Parathyroid adenoma (tissue), 2 donors: ENCODE measurements around the gene ZNF506.
"Not testable (repeated sequence)": the region's sequence is repeated elsewhere in the genome, so short reads cannot be mapped to it uniquely, and the experiment has no call there.

Experiments
- H2AFZ ChIP-seq: fragments of 300-600 bp; sonication (generic); one replicate; pipeline ENCODE4 v1.7.0; 2017; ENCODE audit warnings: antibody characterized with exemption, mild to moderate bottlenecking
- H3K27ac ChIP-seq: fragments of 300-600 bp; sonication (generic); one replicate; pipeline ENCODE4 v1.7.0; 2017
- H3K27me3 ChIP-seq: fragments of 300-600 bp; sonication (generic); one replicate; pipeline ENCODE4 v1.7.0; 2017; ENCODE audit warnings: low read length; ENCODE audit not compliant: control insufficient read depth, insufficient read depth
- H3K36me3 ChIP-seq: fragments of 300-600 bp; sonication (generic); one replicate; pipeline ENCODE4 v1.7.0; 2017; ENCODE audit warnings: low read length; ENCODE audit not compliant: control insufficient read depth, insufficient read depth
- H3K4me1 ChIP-seq: fragments of 300-600 bp; sonication (generic); one replicate; pipeline ENCODE4 v1.7.0; 2017; ENCODE audit warnings: control low read depth
- H3K4me2 ChIP-seq: fragments of 300-600 bp; sonication (generic); one replicate; pipeline ENCODE4 v1.7.0; 2017; ENCODE audit warnings: low read length
- H3K4me3 ChIP-seq: fragments of 300-600 bp; sonication (generic); one replicate; pipeline ENCODE4 v1.7.0; 2017; ENCODE audit warnings: low read depth, low read length
- H3K79me2 ChIP-seq: fragments of 300-600 bp; sonication (generic); one replicate; pipeline ENCODE4 v1.7.0; 2017; ENCODE audit warnings: control low read depth
- H3K9ac ChIP-seq: fragments of 300-600 bp; sonication (generic); one replicate; pipeline ENCODE4 v1.7.0; 2017; ENCODE audit warnings: mild to moderate bottlenecking
- H3K9me3 ChIP-seq: fragments of 300-600 bp; sonication (generic); one replicate; pipeline ENCODE4 v1.7.0; 2017; ENCODE audit warnings: low read length; ENCODE audit not compliant: control insufficient read depth
- TF ChIP-seq, protein P1 (sequence below): fragments of 300-600 bp; sonication (generic); IDR thresholded peaks from one replicate; pipeline ENCODE4 v1.7.0; 2017; ENCODE audit warnings: antibody characterized with exemption, mild to moderate bottlenecking
- donor health status: primary hyperparathyroidism.

The ZNF506 gene

GRCh38 chr19:19775891-19776205 is 45.7 kb downstream of the ZNF506 start:
- Histone ChIP-seq H3K9ac (peak overlapping the region; percentile 32), H2AFZ (peak overlapping the region; percentile 77), H3K27ac (peak overlapping the region; percentile 65), H3K4me3 (peak overlapping the region; percentile 88), H3K36me3 (no peaks in the 10 kb centered on the region), H3K27me3 (no peaks in the 10 kb centered on the region), H3K79me2 (peaks cover 3% of the 10 kb centered on the region), H3K4me2 (peak overlapping the region; percentile 75), H3K4me1 (no peaks in the 10 kb centered on the region), H3K9me3 (no peaks in the 10 kb centered on the region)
- TF ChIP-seq, protein P1, sequence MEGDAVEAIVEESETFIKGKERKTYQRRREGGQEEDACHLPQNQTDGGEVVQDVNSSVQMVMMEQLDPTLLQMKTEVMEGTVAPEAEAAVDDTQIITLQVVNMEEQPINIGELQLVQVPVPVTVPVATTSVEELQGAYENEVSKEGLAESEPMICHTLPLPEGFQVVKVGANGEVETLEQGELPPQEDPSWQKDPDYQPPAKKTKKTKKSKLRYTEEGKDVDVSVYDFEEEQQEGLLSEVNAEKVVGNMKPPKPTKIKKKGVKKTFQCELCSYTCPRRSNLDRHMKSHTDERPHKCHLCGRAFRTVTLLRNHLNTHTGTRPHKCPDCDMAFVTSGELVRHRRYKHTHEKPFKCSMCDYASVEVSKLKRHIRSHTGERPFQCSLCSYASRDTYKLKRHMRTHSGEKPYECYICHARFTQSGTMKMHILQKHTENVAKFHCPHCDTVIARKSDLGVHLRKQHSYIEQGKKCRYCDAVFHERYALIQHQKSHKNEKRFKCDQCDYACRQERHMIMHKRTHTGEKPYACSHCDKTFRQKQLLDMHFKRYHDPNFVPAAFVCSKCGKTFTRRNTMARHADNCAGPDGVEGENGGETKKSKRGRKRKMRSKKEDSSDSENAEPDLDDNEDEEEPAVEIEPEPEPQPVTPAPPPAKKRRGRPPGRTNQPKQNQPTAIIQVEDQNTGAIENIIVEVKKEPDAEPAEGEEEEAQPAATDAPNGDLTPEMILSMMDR, result no peak

DNA sequence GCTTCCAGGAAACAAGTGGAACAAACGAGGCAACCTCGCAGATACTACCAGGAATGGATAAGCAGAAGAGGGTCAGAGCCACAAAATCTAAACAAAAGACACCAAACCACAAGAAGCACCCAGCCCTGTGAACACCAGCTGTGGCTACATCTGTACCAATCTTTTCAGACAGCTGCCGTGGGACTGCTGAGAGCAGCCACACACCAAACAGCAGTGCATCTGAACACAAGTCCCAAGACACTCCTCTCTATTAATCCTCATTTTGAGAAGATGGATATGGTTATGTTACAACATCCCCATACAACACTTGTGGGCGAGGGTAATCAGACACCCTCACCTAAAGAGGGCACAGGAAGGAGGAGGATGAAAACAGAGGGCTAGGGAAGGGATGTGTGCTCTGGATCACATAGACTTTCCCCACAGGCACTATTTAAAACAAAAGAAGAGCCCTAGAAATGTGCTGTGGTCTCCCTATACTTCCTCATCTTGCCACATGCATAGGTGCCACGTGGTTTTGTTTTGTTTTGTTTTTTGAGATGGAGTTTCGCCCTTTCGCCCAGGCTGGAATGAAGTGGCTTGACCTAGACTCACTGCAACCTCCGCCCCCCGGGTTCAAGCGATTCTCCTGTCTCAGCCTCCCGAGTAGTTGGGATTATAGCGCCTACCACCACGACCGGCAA is 47.1 kb downstream of the ZNF506 start:
- no peak overlapping the region for H3K4me3 ChIP-seq
- no peak overlapping the region for H3K27ac ChIP-seq
- no peaks in the 10 kb centered on the region for H3K9me3 ChIP-seq
- TF ChIP-seq, protein P1, result no peak
- H3K4me2 ChIP-seq, result no peak overlapping the region
- no peak overlapping the region for H2AFZ ChIP-seq
- H3K4me1 ChIP-seq, result no peaks in the 10 kb centered on the region
- H3K36me3 ChIP-seq, result no peaks in the 10 kb centered on the region
- peaks cover 3% of the 10 kb centered on the region for H3K79me2 ChIP-seq
- no peak overlapping the region for H3K9ac ChIP-seq
- H3K27me3 ChIP-seq, result no peaks in the 10 kb centered on the region

GRCh38 chr19:19771963-19772362 is 49.6 kb downstream of the ZNF506 start:
- H3K4me2 ChIP-seq, H3K4me1 ChIP-seq, H3K27me3 ChIP-seq, H3K4me3 ChIP-seq, H3K9ac ChIP-seq, H2AFZ ChIP-seq, H3K79me2 ChIP-seq, H3K36me3 ChIP-seq, H3K9me3 ChIP-seq, H3K27ac ChIP-seq: not testable (repeated sequence)

DNA sequence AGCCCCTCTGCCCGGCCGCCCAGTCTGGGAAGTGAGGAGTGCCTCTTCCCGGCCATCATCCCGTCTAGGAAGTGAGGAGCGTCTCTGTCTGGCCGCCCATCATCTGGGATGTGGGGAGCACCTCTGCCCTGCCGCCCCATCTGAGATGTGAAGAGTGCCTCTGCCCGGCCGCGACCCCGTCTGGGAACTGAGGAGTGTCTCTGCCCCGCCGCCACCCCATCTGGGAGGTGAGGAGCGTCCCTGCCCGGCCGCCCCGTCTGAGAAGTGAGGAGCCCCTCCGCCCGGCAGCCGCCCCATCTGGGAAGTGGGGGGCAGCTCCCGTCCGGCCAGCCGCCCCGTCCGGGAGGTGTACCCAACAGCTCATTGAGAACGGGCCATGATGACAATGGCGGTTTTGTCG is 51.6 kb downstream of the ZNF506 start:
- not testable (repeated sequence) for H3K4me1 ChIP-seq, H3K4me3 ChIP-seq, H2AFZ ChIP-seq, H3K27me3 ChIP-seq, H3K36me3 ChIP-seq, H3K9me3 ChIP-seq, H3K79me2 ChIP-seq, H3K9ac ChIP-seq, H3K27ac ChIP-seq, H3K4me2 ChIP-seq

- Histone ChIP-seq H3K9me3 (no peaks in the 10 kb centered on the region), H3K27me3 (no peaks in the 10 kb centered on the region), H3K27ac (no peak overlapping the region), H3K36me3 (no peaks in the 10 kb centered on the region), H3K79me2 (no peaks in the 10 kb centered on the region), H3K4me1 (no peaks in the 10 kb centered on the region), H2AFZ (no peak overlapping the region), H3K4me3 (no peak overlapping the region), H3K9ac (no peak overlapping the region), H3K4me2 (no peak overlapping the region)
- TF ChIP-seq, protein P1, result no peak
Observed at GRCh38 chr19:19758164-19758563, 63.4 kb downstream of the ZNF506 start.
